IMR-90 (cell line): ENCODE measurements around the gene C10orf67. TPM values are rescaled to one million over a fixed set of nuclear protein-coding genes. Genes with fewer than 3 reads are reported as not detected.

Experiments
- ATAC-seq: fragments of 200-7000 bp; cut with Tn5 transposase; 2 replicates; pipeline ENCODE4 v1.9.1; 2020; ENCODE audit warnings: low read depth, mild to moderate bottlenecking, moderate library complexity
- BruUV-seq: library from RNA; stranded (reverse); fragments of 400-500 nt; replicated peaks from 2 replicates; lab custom pipeline; 2021; lab: Mats Ljungman, UMichigan
- CTCF ChIA-PET: fragments of 300-600 bp; formaldehyde crosslinking; extraction: SDS; loops from one replicate; lab custom pipeline; 2021; ENCODE audit warnings: antibody characterized with exemption; lab: Yijun Ruan, JAX
- POLR2A ChIA-PET: fragments of 300-600 bp; sonication (Branson Sonifier 250); formaldehyde crosslinking; loops from one replicate; lab custom pipeline; 2022; ENCODE audit warnings: antibody characterized with exemption; ENCODE audit not compliant: unreplicated experiment; lab: Charles Lee
- DNase-seq: peaks from one replicate; pipeline ENCODE4 v3.0.0; 2013
- H2AFZ ChIP-seq: replicated peaks from 2 replicates; pipeline ENCODE3; 2013; ENCODE audit warnings: low read length, mild to moderate bottlenecking; ENCODE audit not compliant: poor library complexity
- H2AK5ac ChIP-seq: 2 replicates; pipeline ENCODE4 v1.6.1; 2013; ENCODE audit warnings: low read depth, low read length, inconsistent platforms
- H2AK9ac ChIP-seq: replicated peaks from 2 replicates; pipeline ENCODE3; 2013; ENCODE audit warnings: mild to moderate bottlenecking, low read depth, low read length, moderate library complexity; ENCODE audit not compliant: poor library complexity
- H2BK120ac ChIP-seq: 2 replicates; pipeline ENCODE4 v1.6.1; 2013; ENCODE audit warnings: low read depth, low read length, inconsistent platforms
- H2BK15ac ChIP-seq: 3 replicates; pipeline ENCODE4 v1.6.1; 2013; ENCODE audit warnings: low read depth, low read length, inconsistent platforms
- H2BK20ac ChIP-seq: 2 replicates; pipeline ENCODE4 v1.6.1; 2013; ENCODE audit warnings: low read depth, mild to moderate bottlenecking, inconsistent platforms, low read length, moderate library complexity
- H2BK5ac ChIP-seq: 2 replicates; pipeline ENCODE4 v1.6.1; 2013; ENCODE audit warnings: mild to moderate bottlenecking, low read depth, low read length, inconsistent platforms; ENCODE audit not compliant: poor library complexity, severe bottlenecking
- H3K14ac ChIP-seq: replicated peaks from 2 replicates; pipeline ENCODE4 v1.6.1; 2013; ENCODE audit warnings: low read depth, low read length, inconsistent platforms
- H3K18ac ChIP-seq: 2 replicates; pipeline ENCODE4 v1.6.1; 2013; ENCODE audit warnings: low read depth, low read length, control low read depth
- H3K23ac ChIP-seq: 2 replicates; pipeline ENCODE4 v1.6.1; 2013; ENCODE audit warnings: low read depth, low read length, inconsistent platforms
- H3K27ac ChIP-seq: 2 replicates; pipeline ENCODE4 v1.5.1; 2013; ENCODE audit warnings: mild to moderate bottlenecking, control low read depth, low read length; ENCODE audit not compliant: insufficient read depth
- H3K27me3 ChIP-seq: 2 replicates; pipeline ENCODE4 v1.6.1; 2013; ENCODE audit warnings: low read length; ENCODE audit not compliant: control insufficient read depth, insufficient read depth
- H3K36me3 ChIP-seq: 2 replicates; pipeline ENCODE4 v1.6.1; 2013; ENCODE audit warnings: low read length, mixed read lengths; ENCODE audit not compliant: control insufficient read depth, insufficient read depth
- H3K4ac ChIP-seq: 2 replicates; pipeline ENCODE4 v1.6.1; 2013; ENCODE audit warnings: low read depth, low read length, inconsistent platforms
- H3K4me1 ChIP-seq: 2 replicates; pipeline ENCODE4 v1.6.1; 2013; ENCODE audit warnings: low read length, mixed read lengths; ENCODE audit not compliant: control insufficient read depth, insufficient read depth
- H3K4me2 ChIP-seq: 2 replicates; pipeline ENCODE4 v1.6.1; 2013; ENCODE audit warnings: low read depth, mild to moderate bottlenecking, control low read depth, low read length, moderate library complexity
- H3K4me3 ChIP-seq: 2 replicates; pipeline ENCODE4 v1.5.1; 2013; ENCODE audit warnings: low read depth, mild to moderate bottlenecking, control low read depth, low read length, moderate library complexity; ENCODE audit not compliant: insufficient read depth
- H3K56ac ChIP-seq: 2 replicates; pipeline ENCODE4 v1.6.1; 2013; ENCODE audit warnings: low read length, inconsistent platforms; ENCODE audit not compliant: insufficient read depth; ENCODE audit errors: extremely low read depth
- H3K79me1 ChIP-seq, 2 experiments: 2 replicates each; pipeline ENCODE4 v1.6.1; 2013; ENCODE audit warnings: low read length in 2 of 2, inconsistent platforms in 1 of 2, low read depth in 1 of 2
- H3K9ac ChIP-seq: 2 replicates; pipeline ENCODE4 v1.6.1; 2013; ENCODE audit warnings: low read depth, low read length, control low read depth
- H3K9me1 ChIP-seq: 2 replicates; pipeline ENCODE4 v1.6.1; 2013; ENCODE audit warnings: low read length, inconsistent platforms; ENCODE audit not compliant: insufficient read depth
- H3K9me3 ChIP-seq: 2 replicates; pipeline ENCODE4 v1.6.1; 2013; ENCODE audit warnings: low read length; ENCODE audit not compliant: control insufficient read depth, insufficient read depth
- H4K20me1 ChIP-seq: 2 replicates; pipeline ENCODE4 v1.6.1; 2013; ENCODE audit warnings: low read length, inconsistent platforms; ENCODE audit not compliant: insufficient read depth
- H4K5ac ChIP-seq: 2 replicates; pipeline ENCODE4 v1.6.1; 2013; ENCODE audit warnings: mild to moderate bottlenecking, low read depth, low read length, control low read depth
- H4K8ac ChIP-seq, 2 experiments: 2 replicates each; pipeline ENCODE4 v1.6.1; 2013; ENCODE audit warnings: low read depth in 2 of 2, low read length in 2 of 2, control low read depth in 1 of 2, inconsistent platforms in 1 of 2
- H4K91ac ChIP-seq: 2 replicates; pipeline ENCODE4 v1.6.1; 2013; ENCODE audit warnings: low read depth, low read length, inconsistent platforms; ENCODE audit not compliant: insufficient read depth
- CEBPB ChIP-seq: IDR thresholded peaks from 2 replicates; pipeline ENCODE4 v1.6.1; 2012; ENCODE audit warnings: low read depth, low read length, improper control_type of control experiment
- MAFK ChIP-seq: IDR thresholded peaks from 2 replicates; pipeline ENCODE4 v1.6.1; 2012; ENCODE audit warnings: low read depth, low read length, improper control_type of control experiment
- NFE2L2 ChIP-seq: fragments of 150-350 bp; IDR thresholded peaks from 2 replicates; pipeline ENCODE4 v1.6.1; 2016; ENCODE audit warnings: low read depth, mild to moderate bottlenecking, low read length
- POLR2A ChIP-seq: IDR thresholded peaks from 2 replicates; pipeline ENCODE4 v1.6.1; 2012; ENCODE audit warnings: mild to moderate bottlenecking, low read depth, low read length
- RCOR1 ChIP-seq: IDR thresholded peaks from 2 replicates; pipeline ENCODE4 v1.6.1; 2012; ENCODE audit warnings: mild to moderate bottlenecking, low read length, improper control_type of control experiment; ENCODE audit not compliant: insufficient replicate concordance
- RFX5 ChIP-seq: IDR thresholded peaks from 2 replicates; pipeline ENCODE4 v1.8.0; 2012; ENCODE audit warnings: low read depth, mild to moderate bottlenecking, low read length, moderate library complexity
- WGBS, 2 experiments: methylation state at CpG; one replicate each; pipeline versions ENCODE4 v1.1.5 to v1.1.7; 2013; ENCODE audit warnings: missing lambda C conversion rate in 2 of 2; ENCODE audit not compliant: insufficient read length in 1 of 2; ENCODE audit errors: extremely low coverage in 2 of 2; 5-methylcytosine and 5-hydroxymethylcytosine counted together
- dilution Hi-C: fragments of 300-500 bp; cut with HindIII; formaldehyde crosslinking; loops from one replicate; pipeline ENCODE4 v1.14.3; 2018; ENCODE audit warnings: low sequenced_read_pairs; ENCODE audit not compliant: unreplicated experiment
- in situ Hi-C: fragments of 300-500 bp; cut with MboI; formaldehyde crosslinking; loops from 3 replicates; pipeline ENCODE4 v1.14.3; 2019; ENCODE audit warnings: low sequenced_read_pairs, inconsistent platforms, mixed read lengths
- intact Hi-C: fragments of 100-400 bp; cut with micrococcal nuclease; formaldehyde crosslinking; loops from 2 replicates; pipeline ENCODE4 v1.10.0; 2022
- polyA plus RNA-seq, 3 experiments: library from polyadenylated mRNA; depleted of rRNA; stranded (reverse); fragments of >200 nt; gene quantifications; 2 replicates each; pipeline ENCODE4 v1.2.3, GENCODE V29; 2012; ENCODE audit warnings: low replicate concordance in 1 of 3
- total RNA-seq: library from RNA; depleted of rRNA; stranded (reverse); fragments of >200 nt; gene quantifications from 2 replicates; pipeline ENCODE4 v1.2.3, GENCODE V29; 2012
- TF ChIP-seq, protein P1 (sequence below): fragments of 150-350 bp; IDR thresholded peaks from 2 replicates; pipeline ENCODE4 v1.6.1; 2017; ENCODE audit warnings: mild to moderate bottlenecking, antibody characterized with exemption, low read length, low read depth
- TF ChIP-seq, protein P2 (sequence below): fragments of 150-350 bp; IDR thresholded peaks from 2 replicates; pipeline ENCODE4 v1.6.1; 2016; ENCODE audit warnings: low read depth, mild to moderate bottlenecking, low read length, moderate library complexity, borderline replicate concordance

Gene C10orf67
- total and polyA plus RNA-seq, 2 of the 4 experiments (the other 2 are of a cell fraction) = 0.15 to 0.18 TPM

DNA sequence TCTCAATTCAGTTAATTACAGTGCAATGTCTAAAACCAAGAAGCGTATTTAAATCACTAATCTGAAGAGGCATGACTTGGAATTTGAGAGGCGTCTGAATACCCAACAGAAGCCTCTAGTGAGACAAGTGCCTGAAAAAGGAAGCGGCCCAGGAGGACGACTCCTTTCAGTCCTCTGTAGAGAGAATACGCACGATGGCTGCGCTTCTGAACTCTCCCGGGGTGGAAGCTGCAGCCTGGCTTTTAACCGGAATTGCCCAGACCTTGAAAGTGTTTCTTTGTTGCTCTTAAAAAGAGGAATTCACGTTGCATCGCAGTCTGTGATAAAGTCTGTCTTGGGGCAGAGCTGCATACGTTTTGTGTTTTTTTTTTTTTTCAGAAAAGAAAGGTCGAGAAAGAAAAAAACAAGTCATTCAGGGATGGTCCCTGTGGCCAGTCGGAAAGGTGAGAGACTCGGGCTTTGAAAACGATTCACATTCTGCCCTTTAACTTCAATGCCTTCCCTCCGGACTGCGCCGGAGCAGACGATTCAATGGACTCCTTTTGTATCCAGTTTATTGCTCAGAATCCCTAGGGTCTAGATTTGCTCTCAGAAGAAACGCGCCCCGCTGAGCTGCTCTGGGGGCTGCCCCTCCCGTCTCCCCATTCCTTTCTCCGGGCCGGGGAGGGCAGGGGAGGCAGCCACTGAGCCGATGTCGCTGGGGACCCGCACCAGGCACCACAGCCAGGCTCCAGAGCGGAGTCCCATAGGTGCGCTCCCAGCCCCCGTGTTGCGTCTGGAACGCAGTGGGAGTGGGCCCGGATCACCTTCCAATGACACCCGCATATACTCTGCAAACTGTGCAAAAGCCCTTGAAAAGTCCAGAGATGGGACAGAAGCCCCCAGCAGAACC lies 153.5 kb downstream of the C10orf67 start:
- no peaks in the 10 kb centered on the region for H3K4me1 ChIP-seq
- H3K9me3 ChIP-seq = peaks cover 4% of the 10 kb centered on the region; the same call in 1 of the 2 replicates
- no peak overlapping the region for H2BK20ac ChIP-seq
- H3K27ac ChIP-seq = no peak overlapping the region
- 3% methylated on average over 11 of the region's 36 CpGs; no CpG with 5 or more reads in 1 of the 2 experiments for WGBS, 2 experiments
- H3K4ac ChIP-seq = no peak overlapping the region
- no peaks in the 10 kb centered on the region for H3K36me3 ChIP-seq
- intact Hi-C loops (no loop called here), in situ Hi-C loops (no loop called here), dilution Hi-C loops (no loop called here)
- no peak overlapping the region for H3K9ac ChIP-seq
- H2AK5ac ChIP-seq = no peak overlapping the region
- no peak overlapping the region for H2BK15ac ChIP-seq
- no peak for TF ChIP-seq RFX5
- TF ChIP-seq, protein P1, sequence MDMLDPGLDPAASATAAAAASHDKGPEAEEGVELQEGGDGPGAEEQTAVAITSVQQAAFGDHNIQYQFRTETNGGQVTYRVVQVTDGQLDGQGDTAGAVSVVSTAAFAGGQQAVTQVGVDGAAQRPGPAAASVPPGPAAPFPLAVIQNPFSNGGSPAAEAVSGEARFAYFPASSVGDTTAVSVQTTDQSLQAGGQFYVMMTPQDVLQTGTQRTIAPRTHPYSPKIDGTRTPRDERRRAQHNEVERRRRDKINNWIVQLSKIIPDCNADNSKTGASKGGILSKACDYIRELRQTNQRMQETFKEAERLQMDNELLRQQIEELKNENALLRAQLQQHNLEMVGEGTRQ = no peak
- no peak for TF ChIP-seq POLR2A
- TF ChIP-seq, protein P2, sequence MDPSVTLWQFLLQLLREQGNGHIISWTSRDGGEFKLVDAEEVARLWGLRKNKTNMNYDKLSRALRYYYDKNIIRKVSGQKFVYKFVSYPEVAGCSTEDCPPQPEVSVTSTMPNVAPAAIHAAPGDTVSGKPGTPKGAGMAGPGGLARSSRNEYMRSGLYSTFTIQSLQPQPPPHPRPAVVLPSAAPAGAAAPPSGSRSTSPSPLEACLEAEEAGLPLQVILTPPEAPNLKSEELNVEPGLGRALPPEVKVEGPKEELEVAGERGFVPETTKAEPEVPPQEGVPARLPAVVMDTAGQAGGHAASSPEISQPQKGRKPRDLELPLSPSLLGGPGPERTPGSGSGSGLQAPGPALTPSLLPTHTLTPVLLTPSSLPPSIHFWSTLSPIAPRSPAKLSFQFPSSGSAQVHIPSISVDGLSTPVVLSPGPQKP = no peak
- TF ChIP-seq NFE2L2 = no peak
- no peak for TF ChIP-seq MAFK
- TF ChIP-seq CEBPB = no peak
- TF ChIP-seq RCOR1 = no peak
- H2BK5ac ChIP-seq = no peak overlapping the region
- ChIA-PET POLR2A (no interaction called here), CTCF (no interaction called here)
- no peaks in the 10 kb centered on the region for H4K20me1 ChIP-seq
- no peak overlapping the region for H2AFZ ChIP-seq
- DNase-seq (no peak), ATAC-seq (no peak)
- H3K79me1 ChIP-seq = no peaks in the 10 kb centered on the region
- no peak overlapping the region for H4K91ac ChIP-seq
- no peak overlapping the region for H2AK9ac ChIP-seq
- H4K8ac ChIP-seq = no peak overlapping the region
- no peak overlapping the region for H3K14ac ChIP-seq
- H3K4me2 ChIP-seq = no peak overlapping the region
- BruUV-seq = no TSS peak
- H3K56ac ChIP-seq = no peak overlapping the region
- peaks cover 49% of the 10 kb centered on the region for H3K27me3 ChIP-seq
- no peak overlapping the region for H3K23ac ChIP-seq
- H4K5ac ChIP-seq = no peak overlapping the region
- no peak overlapping the region for H2BK120ac ChIP-seq
- H3K9me1 ChIP-seq = no peaks in the 10 kb centered on the region
- H3K18ac ChIP-seq = no peak overlapping the region
- no peak overlapping the region for H3K4me3 ChIP-seq
